CD4-positive, alpha-beta T cell (primary cell): ENCODE data around the gene TIMELESS. TPM values are rescaled to one million over a fixed set of nuclear protein-coding genes. Genes with fewer than 3 reads are reported as not detected.

Experiments used
- ATAC-seq: fragments of 200-7000 bp; cut with Tn5 transposase; one replicate; pipeline ENCODE4 v1.10.0; 2022; ENCODE audit warnings: mild to moderate bottlenecking; ENCODE audit not compliant: poor library complexity
- CTCF ChIA-PET: fragments of 350-600 bp; sonication (Branson Sonifier 250); formaldehyde crosslinking; loops from one replicate; lab custom pipeline; 2021; ENCODE audit warnings: antibody characterized with exemption, inconsistent platforms; lab: Charles Lee
- POLR2A ChIA-PET: fragments of 350-600 bp; sonication (Branson Sonifier 250); formaldehyde crosslinking; loops from one replicate; lab custom pipeline; 2021; ENCODE audit warnings: antibody characterized with exemption, inconsistent platforms; lab: Charles Lee
- DNase-seq, 14 experiments: peaks; one replicate each; pipeline ENCODE4 v3.0.0-alpha.2; 2013 to 2020; ENCODE audit warnings: mixed read lengths in 2 of 14
- H3K27ac ChIP-seq, 2 donors: one replicate each; pipeline versions ENCODE4 v1.5.1 to v1.7.0; 2013; ENCODE audit warnings: low read length in 2 of 2, low read depth in 1 of 2, mild to moderate bottlenecking in 1 of 2
- H3K27me3 ChIP-seq, 2 experiments: 1 replicate in 1 of 2; 2 replicates in 1 of 2; pipeline versions ENCODE4 v1.6.1 to v1.7.0; 2013; ENCODE audit warnings: low read length in 2 of 2, control low read depth in 1 of 2, mild to moderate bottlenecking in 1 of 2, moderate library complexity in 1 of 2; ENCODE audit not compliant: insufficient read depth in 2 of 2, control insufficient read depth in 1 of 2
- H3K36me3 ChIP-seq: one replicate; pipeline ENCODE4 v1.6.1; 2013; ENCODE audit warnings: low read length, control low read depth; ENCODE audit not compliant: insufficient read depth
- H3K4me1 ChIP-seq: one replicate; pipeline ENCODE4 v1.6.1; 2013; ENCODE audit warnings: low read length, control low read depth; ENCODE audit not compliant: insufficient read depth
- H3K4me3 ChIP-seq: one replicate; pipeline ENCODE4 v1.5.1; 2013; ENCODE audit warnings: mild to moderate bottlenecking, low read length, moderate library complexity
- H3K9me3 ChIP-seq, 2 experiments: 1 replicate in 1 of 2; 2 replicates in 1 of 2; pipeline versions ENCODE4 v1.6.1 to v1.7.0; 2013; ENCODE audit warnings: low read length in 2 of 2, mild to moderate bottlenecking in 2 of 2, control low read depth in 1 of 2, moderate library complexity in 1 of 2; ENCODE audit not compliant: control insufficient read depth in 1 of 2, insufficient read depth in 1 of 2
- H3K27ac Mint-ChIP-seq: one replicate; pipeline ENCODE4 v1.8.0; 2020; ENCODE audit warnings: mixed read lengths
- H3K27me3 Mint-ChIP-seq: one replicate; pipeline ENCODE4 v1.8.0; 2021; ENCODE audit warnings: mixed read lengths
- H3K36me3 Mint-ChIP-seq: one replicate; pipeline ENCODE4 v1.8.0; 2021; ENCODE audit warnings: low read depth, mixed read lengths
- H3K4me1 Mint-ChIP-seq: one replicate; pipeline ENCODE4 v1.8.0; 2021; ENCODE audit warnings: low read depth, mixed read lengths
- H3K4me3 Mint-ChIP-seq: one replicate; pipeline ENCODE4 v1.8.0; 2020; ENCODE audit warnings: mild to moderate bottlenecking, mixed read lengths
- H3K9me3 Mint-ChIP-seq: one replicate; pipeline ENCODE4 v1.8.0; 2020; ENCODE audit warnings: mixed read lengths
- intact Hi-C, 2 experiments: fragments of 100-400 bp; cut with DNase I in 1 of 2; cut with micrococcal nuclease in 1 of 2; formaldehyde crosslinking; loops; one replicate each; pipeline versions ENCODE4 v1.15.1 to v1.9.0; 2023 to 2025; cut with DNase I, micrococcal nuclease
- total RNA-seq, 174 experiments: library from RNA in 2 of 174; stranded (reverse) in 2 of 174; gene quantifications; one replicate each; pipeline ENCODE4 v1.2.3 and lab custom pipeline; 2021 to 2026
- TF ChIP-seq, protein P1 (sequence below): fragments of 200-600 bp; IDR thresholded peaks from one replicate; pipeline ENCODE4 v1.8.0; 2022; ENCODE audit warnings: antibody characterized with exemption, mild to moderate bottlenecking

TIMELESS gene
- total RNA-seq, 2 experiments from 2014 or later: 3.0 to 3.1 TPM

GRCh38 chr12:56420411-56420810, 28.8 kb downstream of the TIMELESS start:
- Histone ChIP-seq H3K4me1 (peaks cover 9% of the 10 kb centered on the region), H3K27me3 (no peaks in the 10 kb centered on the region), H3K36me3 (peaks cover 10% of the 10 kb centered on the region), H3K9me3 (no peaks in the 10 kb centered on the region), H3K27ac (no peak overlapping the region), H3K4me3 (no peak overlapping the region)
- Mint-ChIP-seq H3K27ac (no peak overlapping the region), H3K27me3 (no peaks in the 10 kb centered on the region), H3K36me3 (peaks cover 29% of the 10 kb centered on the region), H3K4me1 (peaks cover 13% of the 10 kb centered on the region), H3K4me3 (no peak overlapping the region), H3K9me3 (no peaks in the 10 kb centered on the region)
- POLR2A ChIA-PET: no interaction called here
- intact Hi-C loops: no loop called here
- CTCF ChIA-PET: interaction anchor here (0.5 kb wide), 1 partner anchor 205 kb away, joined by 3 read pairs; no protein-coding TSS in a partner anchor
- no peak for DNase-seq
- no peak for ATAC-seq
- TF ChIP-seq, protein P1, sequence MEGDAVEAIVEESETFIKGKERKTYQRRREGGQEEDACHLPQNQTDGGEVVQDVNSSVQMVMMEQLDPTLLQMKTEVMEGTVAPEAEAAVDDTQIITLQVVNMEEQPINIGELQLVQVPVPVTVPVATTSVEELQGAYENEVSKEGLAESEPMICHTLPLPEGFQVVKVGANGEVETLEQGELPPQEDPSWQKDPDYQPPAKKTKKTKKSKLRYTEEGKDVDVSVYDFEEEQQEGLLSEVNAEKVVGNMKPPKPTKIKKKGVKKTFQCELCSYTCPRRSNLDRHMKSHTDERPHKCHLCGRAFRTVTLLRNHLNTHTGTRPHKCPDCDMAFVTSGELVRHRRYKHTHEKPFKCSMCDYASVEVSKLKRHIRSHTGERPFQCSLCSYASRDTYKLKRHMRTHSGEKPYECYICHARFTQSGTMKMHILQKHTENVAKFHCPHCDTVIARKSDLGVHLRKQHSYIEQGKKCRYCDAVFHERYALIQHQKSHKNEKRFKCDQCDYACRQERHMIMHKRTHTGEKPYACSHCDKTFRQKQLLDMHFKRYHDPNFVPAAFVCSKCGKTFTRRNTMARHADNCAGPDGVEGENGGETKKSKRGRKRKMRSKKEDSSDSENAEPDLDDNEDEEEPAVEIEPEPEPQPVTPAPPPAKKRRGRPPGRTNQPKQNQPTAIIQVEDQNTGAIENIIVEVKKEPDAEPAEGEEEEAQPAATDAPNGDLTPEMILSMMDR: no peak

- Mint-ChIP-seq H3K9me3 (no peaks in the 10 kb centered on the region), H3K4me1 (no peaks in the 10 kb centered on the region), H3K36me3 (peaks cover 29% of the 10 kb centered on the region), H3K27ac (no peak overlapping the region), H3K27me3 (no peaks in the 10 kb centered on the region), H3K4me3 (no peak overlapping the region)
- POLR2A ChIA-PET: no interaction called here
- Histone ChIP-seq H3K36me3 (peaks cover 7% of the 10 kb centered on the region), H3K27me3 (no peaks in the 10 kb centered on the region), H3K4me1 (no peaks in the 10 kb centered on the region), H3K4me3 (no peak overlapping the region), H3K27ac (no peak overlapping the region), H3K9me3 (no peaks in the 10 kb centered on the region)
- TF ChIP-seq, protein P1: no peak
- ATAC-seq (no peak), DNase-seq (no peak)
- intact Hi-C loops: loop anchor here in 1 of 2 experiments (5.0 kb wide), 1 partner anchor 1880 kb away; no protein-coding TSS in a partner anchor
- CTCF ChIA-PET: no interaction called here
These were observed 31.5 kb downstream of the TIMELESS start for GRCh38 chr12:56417739-56418138.

DNA sequence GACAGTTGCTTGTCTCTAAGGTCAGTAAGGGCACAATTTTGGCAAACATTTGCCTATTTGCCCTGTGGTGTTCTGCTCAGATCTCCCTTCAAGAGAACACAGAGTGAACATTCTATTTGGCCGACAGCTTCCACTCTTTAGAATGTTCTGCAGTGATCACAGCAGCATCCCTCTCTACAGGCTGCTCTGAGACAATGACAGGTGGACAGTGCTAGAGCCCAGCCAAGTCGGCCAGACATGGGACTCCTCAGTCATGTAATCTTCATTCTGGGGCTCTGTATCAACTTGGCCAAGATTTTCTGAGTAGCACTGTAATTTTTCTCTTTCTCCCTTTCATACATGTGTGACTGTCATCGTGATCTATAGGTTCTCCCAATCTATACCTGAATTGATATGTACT, 34.8 kb downstream of the TIMELESS start:
- peaks cover 3% of the 10 kb centered on the region for H3K36me3 ChIP-seq
- CTCF ChIA-PET: no interaction called here
- TF ChIP-seq, protein P1: no peak
- H3K27me3 ChIP-seq: no peaks in the 10 kb centered on the region
- H3K4me1 ChIP-seq: no peaks in the 10 kb centered on the region
- DNase-seq (no peak), ATAC-seq (no peak)
- no peak overlapping the region for H3K27ac ChIP-seq
- Mint-ChIP-seq H3K36me3 (peaks cover 13% of the 10 kb centered on the region), H3K27ac (no peak overlapping the region), H3K4me3 (no peak overlapping the region), H3K4me1 (no peaks in the 10 kb centered on the region), H3K9me3 (no peaks in the 10 kb centered on the region), H3K27me3 (no peaks in the 10 kb centered on the region)
- POLR2A ChIA-PET: no interaction called here
- H3K4me3 ChIP-seq: no peak overlapping the region
- H3K9me3 ChIP-seq: no peaks in the 10 kb centered on the region
- intact Hi-C loops: no loop called here
